NCI-H2196 (cell line): ENCODE data around the gene ARHGAP31.
"Not testable (repeated sequence)": the region's sequence is repeated elsewhere in the genome, so short reads cannot be mapped to it uniquely, and the experiment has no call there.

ENCODE experiments used
- DNase-seq: peaks from one replicate; lab custom pipeline; 2025; ENCODE audit not compliant: unreplicated experiment; lab: John Stamatoyannopoulos, UW

Gene ARHGAP31

GRCh38 chr3:119294696-119295671 lies 801 bp downstream of the ARHGAP31 start:
- DNase-seq = no peak

- DNase-seq = no peak
Measured at GRCh38 chr3:119295816-119296726, 1.9 kb downstream of the ARHGAP31 start.

- DNase-seq = no peak
Measured at GRCh38 chr3:119296727-119297122, 2.5 kb downstream of the ARHGAP31 start.

DNA sequence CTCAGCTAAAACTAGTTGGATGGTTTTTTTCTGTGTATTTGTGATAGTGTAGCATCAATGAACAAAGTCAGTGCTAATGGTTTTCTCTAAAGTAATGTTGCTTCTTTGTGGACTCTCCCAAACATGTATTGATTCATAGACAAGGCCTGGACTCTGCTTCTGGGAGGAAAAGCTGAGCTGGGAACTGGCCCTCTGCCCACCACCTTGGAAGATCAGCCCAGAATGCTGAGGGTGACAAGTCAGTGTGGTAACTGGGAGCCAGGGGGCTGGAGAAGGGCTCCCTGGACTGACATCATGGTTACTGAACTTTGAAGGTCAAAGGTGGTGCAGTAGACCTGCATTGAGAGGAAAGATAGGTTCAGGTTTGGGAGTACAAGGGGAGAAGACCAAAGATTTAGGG lies 3.0 kb downstream of the ARHGAP31 start:
- DNase-seq = no peak

- no peak for DNase-seq
Measured at GRCh38 chr3:119298565-119298941, 4.4 kb downstream of the ARHGAP31 start.

- DNase-seq = no peak
Measured at GRCh38 chr3:119300991-119301391, 6.8 kb downstream of the ARHGAP31 start.

- DNase-seq = no peak
Measured at GRCh38 chr3:119301662-119302061, 7.5 kb downstream of the ARHGAP31 start.

- DNase-seq = no peak
Measured at GRCh38 chr3:119302697-119303551, 8.7 kb downstream of the ARHGAP31 start.

DNA sequence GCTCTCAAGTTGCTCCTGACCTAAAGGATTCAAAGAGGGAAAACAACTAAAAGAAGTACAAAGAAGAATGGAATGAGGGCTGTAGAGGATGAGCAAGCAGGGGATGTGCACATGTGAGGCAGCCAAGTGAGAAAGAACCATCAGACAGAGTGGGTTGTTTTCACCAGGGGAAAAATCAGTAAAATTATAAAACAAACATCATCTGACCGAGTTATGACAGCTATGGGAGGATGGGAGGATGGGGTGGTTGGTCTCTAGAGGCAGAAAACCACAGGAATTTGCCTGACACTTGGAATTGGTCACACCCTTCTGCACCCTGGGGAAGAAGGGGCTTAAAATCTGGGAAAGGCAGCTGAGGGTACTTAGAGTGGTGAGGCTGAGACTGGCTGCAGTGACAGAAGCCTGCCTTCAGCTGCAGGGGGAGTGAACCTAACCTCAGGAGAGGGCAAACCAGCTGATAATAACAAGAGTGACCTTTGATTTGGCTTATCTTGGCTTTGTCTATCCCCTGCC lies 10.1 kb downstream of the ARHGAP31 start:
- DNase-seq = no peak

- DNase-seq = no peak
Measured at GRCh38 chr3:119305286-119305685, 11.1 kb downstream of the ARHGAP31 start.

GRCh38 chr3:119306378-119306777 lies 12.2 kb downstream of the ARHGAP31 start:
- not testable (repeated sequence) for DNase-seq

- DNase-seq = no peak
Measured at GRCh38 chr3:119308355-119308754, 14.2 kb downstream of the ARHGAP31 start.

DNA sequence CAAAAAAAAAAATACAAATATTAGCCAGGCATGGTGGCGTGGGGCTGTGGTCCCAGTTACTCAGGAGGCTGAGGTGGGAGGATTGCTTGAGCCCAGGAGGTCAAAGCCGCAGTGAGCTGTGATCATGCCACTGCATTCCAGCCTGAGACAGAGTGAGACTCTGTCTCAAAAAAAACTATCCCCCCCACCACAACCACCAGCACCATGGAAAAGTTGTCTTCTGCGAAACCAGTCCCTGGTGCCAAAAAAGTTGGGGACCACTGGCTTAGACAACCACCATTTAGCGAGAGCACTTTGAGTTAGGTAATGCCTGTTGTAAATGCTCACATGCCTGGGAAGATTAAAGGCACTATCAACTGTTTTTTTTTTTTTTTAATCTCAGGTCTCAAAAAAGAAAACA lies 15.4 kb downstream of the ARHGAP31 start:
- DNase-seq = no peak

DNA sequence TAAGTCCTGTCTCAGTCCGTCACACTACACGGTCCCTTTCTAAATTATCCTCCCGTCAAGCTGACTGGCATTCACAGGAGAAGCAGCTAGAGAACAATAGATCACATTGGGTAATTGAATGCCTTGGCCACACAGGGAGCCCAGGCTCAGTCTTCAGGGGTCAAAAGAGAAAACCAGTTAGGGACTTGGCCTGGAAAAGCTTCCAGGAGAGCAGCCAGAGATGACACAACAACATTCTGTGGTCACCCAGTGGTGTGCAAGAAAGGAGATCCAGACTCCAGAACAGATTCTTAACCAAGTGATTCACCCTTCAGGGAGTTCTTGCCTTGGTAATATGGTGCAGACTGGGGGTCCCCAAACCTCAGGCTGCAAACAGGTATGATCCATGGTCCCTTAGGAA lies 15.9 kb downstream of the ARHGAP31 start:
- no peak for DNase-seq

DNA sequence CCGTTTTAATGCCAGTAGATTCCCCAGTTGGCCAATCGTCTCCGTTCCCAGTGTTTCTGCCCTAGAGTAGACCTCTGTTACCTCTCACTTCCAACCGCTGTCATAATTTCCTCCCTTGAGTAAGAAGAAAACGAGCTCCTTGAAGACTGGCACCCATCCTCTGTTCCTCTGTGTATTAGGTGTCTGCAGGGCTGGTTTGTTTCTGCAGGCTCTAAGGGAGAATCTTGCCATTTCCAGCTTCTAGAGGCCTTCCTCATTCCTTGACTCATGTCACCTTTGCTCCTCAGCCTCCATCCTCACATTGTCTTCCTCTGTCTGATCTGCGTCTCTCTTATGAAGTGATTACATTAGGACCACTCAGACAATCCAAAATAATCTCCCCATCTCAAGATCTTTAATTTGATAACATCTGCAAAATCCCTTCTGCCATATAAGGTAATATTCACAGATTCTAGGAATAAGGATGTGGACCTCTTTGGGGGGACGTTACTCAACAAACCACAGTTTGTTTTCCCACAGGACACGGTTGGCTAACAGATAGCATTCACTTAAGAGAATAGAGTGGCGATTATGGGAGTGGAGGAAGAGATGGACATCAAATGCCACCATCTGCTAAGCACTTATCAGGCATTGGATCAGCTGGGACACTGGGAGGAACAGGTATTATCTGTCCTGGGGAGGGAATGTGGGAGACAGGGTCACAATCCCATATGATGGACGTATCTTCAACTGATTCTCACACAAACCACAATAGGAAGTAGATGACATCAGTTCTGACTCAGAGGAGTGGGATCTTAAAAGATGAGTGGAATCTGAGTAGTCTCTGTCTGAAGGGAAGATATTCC lies 17.1 kb downstream of the ARHGAP31 start:
- no peak for DNase-seq

DNA sequence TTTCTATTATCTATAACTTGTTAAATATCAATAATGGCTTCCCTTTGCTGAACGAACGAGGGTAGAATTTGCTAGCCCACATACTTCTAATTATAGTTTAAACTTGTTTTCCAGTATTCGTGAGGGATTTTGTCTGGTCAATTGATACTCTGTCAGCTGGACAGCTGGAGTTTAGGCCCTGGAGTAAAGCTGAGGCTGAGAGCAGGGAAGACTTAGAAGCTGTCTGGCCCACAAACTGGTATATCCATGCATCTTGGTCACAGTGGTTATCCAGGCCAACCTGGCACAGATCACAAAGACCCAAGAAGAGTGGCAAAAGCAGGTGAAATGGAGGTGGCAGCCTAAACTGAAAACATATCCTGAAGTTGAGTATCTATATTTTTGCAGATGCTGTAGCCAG lies 19.3 kb downstream of the ARHGAP31 start:
- no peak for DNase-seq

DNA sequence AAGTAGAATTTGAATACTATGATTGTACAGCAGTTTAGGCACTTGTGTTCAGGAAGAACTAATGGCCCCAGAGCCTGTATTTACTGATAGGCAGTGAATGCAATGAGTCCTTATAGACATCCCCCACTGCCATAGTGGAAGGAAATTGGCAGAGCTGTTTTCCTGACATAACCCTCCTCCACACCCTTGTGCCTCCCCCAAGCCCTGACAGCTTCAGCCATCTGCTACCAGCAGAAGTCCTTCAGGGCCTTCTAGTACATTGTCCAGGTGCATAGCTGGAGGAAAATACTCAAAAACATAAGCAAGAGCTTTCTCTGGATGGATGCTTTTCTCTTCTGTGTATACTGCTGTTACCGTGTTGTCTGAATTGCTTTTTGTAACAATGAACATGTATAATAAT lies 20.6 kb downstream of the ARHGAP31 start:
- no peak for DNase-seq

DNA sequence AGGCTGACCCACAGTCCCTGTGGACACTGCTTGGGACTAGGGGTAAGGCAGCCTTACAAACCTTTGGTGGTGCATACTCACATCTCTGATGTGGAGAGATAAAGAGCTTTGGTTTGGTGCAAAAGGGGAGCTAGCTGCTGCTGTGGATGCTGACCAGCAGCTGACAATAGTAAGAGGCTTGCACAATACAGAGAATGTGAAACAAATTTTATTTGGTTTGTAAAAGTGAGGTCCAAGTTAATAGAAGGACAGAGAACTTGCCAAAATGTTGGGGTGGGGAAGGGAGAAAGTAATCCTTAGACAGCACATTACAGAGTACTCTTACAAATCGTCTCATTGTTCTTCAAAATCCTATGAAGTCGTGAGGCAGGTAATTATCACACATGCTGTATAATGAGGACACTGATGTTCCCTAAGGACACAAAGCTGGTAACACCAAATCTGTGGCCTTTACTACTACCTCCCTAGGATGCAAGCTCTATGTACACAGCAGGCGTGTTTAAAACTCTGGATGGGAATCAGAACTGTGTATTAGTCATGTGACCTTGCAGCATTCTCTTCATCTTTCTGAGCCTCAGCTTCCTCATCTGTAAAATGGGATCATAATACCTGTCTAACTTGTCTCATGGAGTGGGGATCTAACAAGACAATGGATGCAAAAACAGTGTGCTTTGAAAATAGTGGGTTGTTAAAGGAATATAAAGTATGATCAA lies 21.6 kb downstream of the ARHGAP31 start:
- DNase-seq = no peak

DNA sequence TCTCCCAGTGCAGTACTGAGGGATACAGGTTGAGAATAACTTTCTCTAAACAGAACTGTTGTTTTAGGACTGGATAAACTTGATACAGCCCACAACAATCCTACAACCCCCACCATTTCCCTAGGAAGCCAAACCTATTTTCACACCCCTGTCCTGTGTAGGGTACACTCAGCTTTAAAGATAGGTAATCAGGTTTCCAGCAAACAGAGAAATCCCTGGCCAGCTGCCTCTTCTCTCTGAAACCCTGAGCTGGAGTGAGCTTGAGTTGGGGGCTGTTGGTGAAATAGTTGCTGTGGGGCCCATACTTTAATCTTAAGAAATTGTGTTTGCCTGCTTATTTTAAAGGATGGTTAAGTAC lies 22.1 kb downstream of the ARHGAP31 start:
- no peak for DNase-seq
